ENCODE results near the gene SLC9A7.

The SLC9A7 gene

DNA sequence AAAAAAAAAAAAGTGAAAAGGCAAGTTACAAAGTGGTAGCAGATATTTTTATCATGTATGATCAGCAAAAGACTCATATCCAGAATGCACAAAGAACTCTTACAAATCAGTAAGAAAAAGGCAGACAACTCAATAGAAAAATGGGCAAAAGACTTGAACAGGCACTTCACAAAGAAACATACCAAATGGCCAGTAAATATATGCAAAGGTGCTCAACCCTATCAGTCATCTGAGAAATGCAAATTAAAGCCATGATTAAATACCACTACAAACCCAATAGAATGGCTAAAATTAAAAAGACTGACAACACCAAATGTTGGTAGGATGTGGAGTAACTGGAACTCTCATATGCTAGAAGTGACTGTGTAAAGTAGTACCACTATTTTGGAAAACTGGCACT, 140.0 kb downstream of the SLC9A7 start:
- H3K4me3 ChIP-seq (ENCODE audit: low read depth, low read length): no peak overlapping the region
- no peak for DNase-seq (ENCODE audit: low read depth)
- TF ChIP-seq, protein P1, sequence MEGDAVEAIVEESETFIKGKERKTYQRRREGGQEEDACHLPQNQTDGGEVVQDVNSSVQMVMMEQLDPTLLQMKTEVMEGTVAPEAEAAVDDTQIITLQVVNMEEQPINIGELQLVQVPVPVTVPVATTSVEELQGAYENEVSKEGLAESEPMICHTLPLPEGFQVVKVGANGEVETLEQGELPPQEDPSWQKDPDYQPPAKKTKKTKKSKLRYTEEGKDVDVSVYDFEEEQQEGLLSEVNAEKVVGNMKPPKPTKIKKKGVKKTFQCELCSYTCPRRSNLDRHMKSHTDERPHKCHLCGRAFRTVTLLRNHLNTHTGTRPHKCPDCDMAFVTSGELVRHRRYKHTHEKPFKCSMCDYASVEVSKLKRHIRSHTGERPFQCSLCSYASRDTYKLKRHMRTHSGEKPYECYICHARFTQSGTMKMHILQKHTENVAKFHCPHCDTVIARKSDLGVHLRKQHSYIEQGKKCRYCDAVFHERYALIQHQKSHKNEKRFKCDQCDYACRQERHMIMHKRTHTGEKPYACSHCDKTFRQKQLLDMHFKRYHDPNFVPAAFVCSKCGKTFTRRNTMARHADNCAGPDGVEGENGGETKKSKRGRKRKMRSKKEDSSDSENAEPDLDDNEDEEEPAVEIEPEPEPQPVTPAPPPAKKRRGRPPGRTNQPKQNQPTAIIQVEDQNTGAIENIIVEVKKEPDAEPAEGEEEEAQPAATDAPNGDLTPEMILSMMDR (conservative IDR thresholded peaks at IDR 0.05; ENCODE audit: low read depth, low read length): no peak

DNA sequence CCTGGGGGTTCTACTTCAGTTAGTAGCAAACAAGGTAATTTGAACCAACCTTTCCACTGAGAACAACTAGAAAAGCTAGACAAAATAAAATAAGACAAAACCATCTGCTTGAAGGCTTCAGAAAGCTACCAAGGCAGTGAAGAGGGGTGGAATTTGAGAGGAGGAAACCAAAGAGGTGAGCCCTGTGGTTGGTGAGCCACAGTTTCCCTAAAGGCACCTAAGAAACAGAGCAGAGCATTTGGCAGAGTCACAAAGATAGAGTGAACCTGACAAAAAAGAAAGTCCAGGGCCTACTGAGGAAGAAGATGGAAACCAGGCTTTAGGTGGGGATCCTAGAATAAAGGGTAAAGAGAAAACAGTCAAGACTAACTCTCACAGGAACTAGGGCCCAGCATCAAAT, 141.0 kb downstream of the SLC9A7 start:
- H3K4me3 ChIP-seq (ENCODE audit: low read depth, low read length): no peak overlapping the region
- no peak for DNase-seq (ENCODE audit: low read depth)
- TF ChIP-seq, protein P1 (conservative IDR thresholded peaks at IDR 0.05; ENCODE audit: low read depth, low read length): no peak

GRCh38 chrX:46611658-46612362, 147.1 kb downstream of the SLC9A7 start:
- TF ChIP-seq, protein P1 (conservative IDR thresholded peaks at IDR 0.05; ENCODE audit: low read depth, low read length): no peak
- H3K4me3 ChIP-seq (ENCODE audit: low read depth, low read length): no peak overlapping the region
- no peak for DNase-seq (ENCODE audit: low read depth)

GRCh38 chrX:46610070-46610658, 148.8 kb downstream of the SLC9A7 start:
- no peak for DNase-seq (ENCODE audit: low read depth)
- no peak overlapping the region for H3K4me3 ChIP-seq (ENCODE audit: low read depth, low read length)
- TF ChIP-seq, protein P1 (conservative IDR thresholded peaks at IDR 0.05; ENCODE audit: low read depth, low read length): no peak

GRCh38 chrX:46607916-46608315, 151.0 kb downstream of the SLC9A7 start:
- no peak for DNase-seq (ENCODE audit: low read depth)
- TF ChIP-seq, protein P1 (conservative IDR thresholded peaks at IDR 0.05; ENCODE audit: low read depth, low read length): no peak
- no peak overlapping the region for H3K4me3 ChIP-seq (ENCODE audit: low read depth, low read length)

DNA sequence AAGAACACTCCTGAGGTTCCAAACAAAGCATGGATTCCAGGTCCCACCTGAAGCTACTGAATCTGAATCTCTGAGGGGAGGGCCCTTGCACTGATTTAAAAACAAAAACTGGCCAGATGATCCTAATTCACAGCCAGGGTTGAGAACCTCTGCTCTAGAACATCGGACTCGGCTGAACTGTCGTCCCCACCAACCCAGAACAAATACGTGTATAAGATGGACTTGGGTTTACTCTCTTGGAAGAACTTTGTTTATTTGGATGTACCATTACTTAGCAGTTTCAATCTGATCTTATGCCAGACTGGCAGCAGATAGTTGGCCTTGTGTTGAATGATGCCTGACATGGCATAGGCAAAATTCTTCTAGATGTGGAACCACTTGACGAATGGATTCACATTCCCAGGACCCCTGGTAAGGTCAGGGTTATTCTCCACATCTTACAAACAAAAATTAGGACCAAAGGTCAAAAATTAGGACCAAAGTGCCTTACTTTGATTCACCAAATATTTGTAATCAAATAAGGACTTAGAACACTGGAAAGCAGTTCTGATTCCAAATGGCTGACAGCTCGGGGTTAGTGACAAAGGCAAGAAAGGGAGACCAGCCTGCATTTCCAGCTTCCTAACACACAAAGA, 156.3 kb downstream of the SLC9A7 start:
- TF ChIP-seq, protein P1 (conservative IDR thresholded peaks at IDR 0.05; ENCODE audit: low read depth, low read length): no peak
- no peak overlapping the region for H3K4me3 ChIP-seq (ENCODE audit: low read depth, low read length)
- no peak for DNase-seq (ENCODE audit: low read depth)

Data from choroid plexus epithelial cell (primary cell).